GM23248 (cell line): ENCODE data around the gene GCK.

Experiments used
- EZH2 ChIP-seq: fragments of 200-600 bp; sonication (generic); IDR thresholded peaks from 2 replicates; pipeline ENCODE4 v1.6.1; 2018; ENCODE audit warnings: antibody characterized with exemption, mild to moderate bottlenecking; ENCODE audit not compliant: insufficient read depth, poor library complexity, severe bottlenecking
- EZH2phosphoT487 ChIP-seq: fragments of 200-600 bp; sonication (generic); IDR thresholded peaks from 2 replicates; pipeline ENCODE4 v1.6.1; 2018; ENCODE audit warnings: antibody characterized with exemption, moderate library complexity, mild to moderate bottlenecking, low read depth; ENCODE audit not compliant: insufficient read depth

GRCh38 chr7:44124822-44125202, 64.4 kb downstream of the GCK start:
- TF ChIP-seq EZH2: no peak
- TF ChIP-seq EZH2phosphoT487: no peak
